Cardiac septum (tissue), 1 donor: ENCODE data around the gene SOX4. TPM values are rescaled to one million over a fixed set of nuclear protein-coding genes. Genes with fewer than 3 reads are reported as not detected.

Experiments used
- DNase-seq: peaks from one replicate; pipeline ENCODE4 v3.0.0-alpha.2; 2020; ENCODE audit warnings: low spot score
- intact Hi-C: fragments of 100-400 bp; cut with DNase I; formaldehyde crosslinking; loops from one replicate; pipeline ENCODE4 v1.14.0; 2022
- total RNA-seq: library from RNA; stranded (reverse); fragmentation: NEBNext Ultra II Directional; extraction: Animal tissue kit (Norgen Biotek cat#: 25700); gene quantifications from one replicate; pipeline ENCODE4 v1.2.1, GENCODE V29; 2021
- donor health status: DM: no; HTN: no; CAD: no.

Gene SOX4
- total RNA-seq, 1 donor from 2014 or later: 9.8 TPM

- intact Hi-C loops: no loop called here
- DNase-seq: no peak
Measured at GRCh38 chr6:21608601-21609000, 15.1 kb downstream of the SOX4 start.

- no peak for DNase-seq
- intact Hi-C loops: no loop called here
Measured at GRCh38 chr6:21609881-21610329, 16.4 kb downstream of the SOX4 start.

GRCh38 chr6:21610341-21610740, 16.8 kb downstream of the SOX4 start:
- DNase-seq: no peak
- intact Hi-C loops: no loop called here

- no peak for DNase-seq
Measured at GRCh38 chr6:21611485-21611884, 17.9 kb downstream of the SOX4 start.

GRCh38 chr6:21612067-21612745, 18.7 kb downstream of the SOX4 start:
- DNase-seq: no peak
- intact Hi-C loops: no loop called here

More at GRCh38 chr6:21611485-21611884, 17.9 kb downstream of the SOX4 start:
- intact Hi-C loops: no loop called here

- intact Hi-C loops: no loop called here
- no peak for DNase-seq
Measured at GRCh38 chr6:21613809-21614208, 20.3 kb downstream of the SOX4 start.

GRCh38 chr6:21614226-21614625, 20.7 kb downstream of the SOX4 start:
- intact Hi-C loops: no loop called here
- DNase-seq: no peak

- intact Hi-C loops: no loop called here
- DNase-seq: no peak
Measured at GRCh38 chr6:21615504-21615903, 22.0 kb downstream of the SOX4 start.

- intact Hi-C loops: no loop called here
Measured at GRCh38 chr6:21616005-21616404, 22.5 kb downstream of the SOX4 start.

GRCh38 chr6:21625642-21626041, 32.1 kb downstream of the SOX4 start:
- intact Hi-C loops: no loop called here
- no peak for DNase-seq

More at GRCh38 chr6:21616005-21616404, 22.5 kb downstream of the SOX4 start:
- DNase-seq: no peak

- intact Hi-C loops: no loop called here
- no peak for DNase-seq
Measured at GRCh38 chr6:21626756-21627155, 33.2 kb downstream of the SOX4 start.

GRCh38 chr6:21628160-21628559, 34.6 kb downstream of the SOX4 start:
- intact Hi-C loops: no loop called here
- no peak for DNase-seq

- intact Hi-C loops: no loop called here
- no peak for DNase-seq
Measured at GRCh38 chr6:21633511-21634109, 40.1 kb downstream of the SOX4 start.

GRCh38 chr6:21634582-21634981, 41.0 kb downstream of the SOX4 start:
- intact Hi-C loops: no loop called here

GRCh38 chr6:21636876-21637275, 43.3 kb downstream of the SOX4 start:
- no peak for DNase-seq
- intact Hi-C loops: no loop called here

More at GRCh38 chr6:21634582-21634981, 41.0 kb downstream of the SOX4 start:
- DNase-seq: no peak

- DNase-seq: no peak
- intact Hi-C loops: no loop called here
Measured at GRCh38 chr6:21639316-21639715, 45.8 kb downstream of the SOX4 start.
